Activated T-cell treated with anti-CD3 and anti-CD28 coated beads, Interleukin-2, amount 50 U/mL, for 48 hours (primary cell): ENCODE results near the gene RAB28.
A peak's percentile ranks its signal among the peaks of the same experiment; 100 is the strongest.

Experiments
- DNase-seq, 2 experiments: peaks; one replicate each; pipeline ENCODE4 v3.0.0-alpha.2; 2020

Gene RAB28

DNA sequence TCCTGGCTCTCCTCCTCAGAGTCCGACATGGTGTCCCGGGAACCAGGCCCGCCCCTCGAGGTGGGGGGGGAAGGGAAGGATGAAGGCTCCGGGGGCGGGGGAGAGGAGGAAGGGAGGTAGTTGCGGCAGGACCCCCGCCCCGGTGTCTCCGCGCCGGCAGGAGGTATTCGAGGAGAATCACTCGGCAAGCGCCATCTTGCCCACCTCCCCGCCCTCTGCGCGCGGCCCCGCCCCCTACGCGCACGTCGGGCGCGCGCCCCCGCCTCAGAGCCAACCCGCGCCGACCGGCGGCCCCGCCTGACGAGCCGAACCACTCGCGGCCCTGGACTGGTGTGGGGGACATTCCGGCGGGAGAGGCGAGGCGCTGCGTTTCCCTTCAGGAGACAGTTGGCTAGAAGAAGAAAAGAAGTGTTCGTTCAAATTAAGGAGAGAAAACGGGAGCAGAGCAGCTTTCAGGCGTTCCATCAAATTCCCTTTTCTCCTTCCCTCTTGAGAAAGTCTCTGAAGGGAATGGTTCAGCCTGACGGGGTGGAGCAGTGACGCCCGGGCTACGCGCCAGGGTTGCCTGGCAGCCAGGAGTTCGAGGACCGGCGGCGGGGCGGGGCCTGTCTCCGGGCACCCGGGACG is at the start of gene RAB28:
Gene RAB28, minus strand, starts transcription at position 219 of the 627 bp plus-strand sequence.
- peak; percentile 93 to 95 for DNase-seq

DNA sequence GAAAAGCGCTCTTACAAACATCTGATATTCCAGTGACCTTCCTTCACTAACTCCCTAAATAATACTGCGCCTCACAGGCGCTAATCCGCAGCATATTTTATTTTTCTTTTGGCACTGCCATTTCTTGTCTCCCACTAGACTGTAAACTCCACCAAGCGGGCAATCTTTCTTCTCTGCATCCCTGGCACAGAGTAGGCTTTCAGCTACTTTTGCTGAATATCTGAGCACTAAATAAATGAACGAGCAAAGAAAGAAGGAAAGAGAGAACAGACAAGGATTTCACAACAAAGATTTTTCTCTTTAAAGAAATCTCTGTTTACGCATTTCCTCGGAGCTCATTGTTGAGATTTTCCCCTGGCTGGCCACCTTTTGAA is 47.5 kb upstream of the RAB28 start:
- no peak for DNase-seq

DNA sequence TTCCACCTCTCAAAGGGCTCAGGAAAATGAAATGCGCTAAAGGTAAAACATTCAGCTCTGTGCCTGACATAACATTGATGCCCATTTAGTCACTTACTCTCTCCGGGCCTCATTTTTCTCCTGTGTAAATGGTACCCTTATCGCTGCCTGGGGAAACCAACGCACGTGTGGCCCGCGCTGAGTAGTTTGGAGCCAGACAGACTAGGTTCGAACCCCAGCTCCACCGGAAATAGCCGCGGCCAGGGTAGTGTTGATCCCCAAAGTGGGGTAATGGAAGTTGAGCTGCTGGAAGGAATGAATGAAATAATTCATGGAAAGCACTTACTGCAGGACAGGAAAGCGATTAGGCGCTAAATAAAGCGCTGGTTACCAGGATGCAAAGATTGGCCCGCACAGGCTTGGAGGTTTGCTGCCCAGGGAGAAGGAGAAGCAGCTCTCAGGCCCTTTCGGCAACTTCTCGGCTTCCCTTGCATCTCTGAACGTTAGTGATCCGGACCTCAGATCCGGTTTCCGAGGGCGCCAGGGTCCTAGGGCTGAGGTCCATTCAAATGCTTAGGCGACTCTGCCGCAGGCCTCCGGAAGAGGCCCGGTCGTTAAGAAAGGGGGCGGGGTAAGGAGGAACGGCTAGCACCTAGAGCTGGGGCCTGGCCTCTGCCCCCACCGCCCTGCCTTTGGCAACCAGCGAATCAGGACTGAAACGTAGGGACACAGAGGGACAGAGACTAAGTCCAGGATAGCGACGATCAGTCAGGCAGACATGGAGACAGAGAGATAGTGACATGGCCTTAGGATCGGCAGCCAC is 46.9 kb upstream of the RAB28 start:
- no peak for DNase-seq

DNA sequence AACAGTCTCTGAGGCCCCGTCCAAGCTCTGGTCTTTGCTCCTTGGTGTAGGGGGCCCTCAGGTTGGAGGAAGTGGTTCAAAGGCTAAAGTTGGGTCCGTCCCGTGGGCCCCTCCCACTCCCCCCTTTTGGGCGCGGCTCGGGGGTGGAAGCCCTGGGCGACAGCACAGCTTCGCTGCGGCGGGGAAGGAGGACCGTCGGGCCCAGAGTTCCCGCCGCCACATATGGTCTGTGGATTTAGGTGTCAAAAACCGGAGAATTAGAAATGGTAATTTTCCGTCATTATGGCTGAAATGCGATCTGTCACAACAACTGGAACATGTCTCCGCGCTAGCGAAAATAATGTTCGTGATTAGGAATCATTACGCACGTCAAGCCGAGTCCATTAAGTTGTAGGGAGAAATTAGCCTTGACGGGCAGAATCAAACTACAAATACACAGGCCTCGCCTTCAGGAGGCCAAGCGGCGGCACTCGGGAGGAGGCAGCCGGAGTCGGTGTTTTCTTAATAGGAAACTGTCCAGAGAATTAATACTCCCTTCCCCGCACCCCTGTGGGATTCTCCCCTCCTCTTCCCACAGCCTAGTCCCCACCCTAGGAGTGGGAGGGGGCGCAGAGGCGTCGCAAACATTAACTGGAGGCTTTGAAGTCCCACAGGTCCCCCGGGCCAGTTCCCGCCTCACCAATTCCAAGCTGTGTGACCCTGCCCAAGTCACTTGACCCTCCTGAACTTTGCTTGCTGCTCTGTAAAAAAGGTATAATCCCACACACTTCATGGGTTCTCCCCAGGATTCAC is 45.2 kb upstream of the RAB28 start:
- DNase-seq: no peak

DNA sequence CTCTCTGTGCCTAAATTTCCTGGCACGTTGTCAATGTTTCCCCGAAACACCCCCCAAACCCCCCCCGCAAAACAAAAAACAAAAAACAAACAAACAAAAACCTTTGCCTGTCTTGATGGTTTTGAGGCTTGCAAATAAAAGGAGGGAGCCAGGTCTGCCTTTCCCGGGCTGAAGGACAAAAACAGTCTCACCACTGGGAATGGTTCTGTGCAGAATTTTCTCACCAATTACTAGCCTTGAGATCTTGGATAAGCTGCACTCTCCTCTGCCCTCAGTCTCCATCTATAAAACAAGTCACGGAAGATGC is 44.6 kb upstream of the RAB28 start:
- DNase-seq: no peak

DNA sequence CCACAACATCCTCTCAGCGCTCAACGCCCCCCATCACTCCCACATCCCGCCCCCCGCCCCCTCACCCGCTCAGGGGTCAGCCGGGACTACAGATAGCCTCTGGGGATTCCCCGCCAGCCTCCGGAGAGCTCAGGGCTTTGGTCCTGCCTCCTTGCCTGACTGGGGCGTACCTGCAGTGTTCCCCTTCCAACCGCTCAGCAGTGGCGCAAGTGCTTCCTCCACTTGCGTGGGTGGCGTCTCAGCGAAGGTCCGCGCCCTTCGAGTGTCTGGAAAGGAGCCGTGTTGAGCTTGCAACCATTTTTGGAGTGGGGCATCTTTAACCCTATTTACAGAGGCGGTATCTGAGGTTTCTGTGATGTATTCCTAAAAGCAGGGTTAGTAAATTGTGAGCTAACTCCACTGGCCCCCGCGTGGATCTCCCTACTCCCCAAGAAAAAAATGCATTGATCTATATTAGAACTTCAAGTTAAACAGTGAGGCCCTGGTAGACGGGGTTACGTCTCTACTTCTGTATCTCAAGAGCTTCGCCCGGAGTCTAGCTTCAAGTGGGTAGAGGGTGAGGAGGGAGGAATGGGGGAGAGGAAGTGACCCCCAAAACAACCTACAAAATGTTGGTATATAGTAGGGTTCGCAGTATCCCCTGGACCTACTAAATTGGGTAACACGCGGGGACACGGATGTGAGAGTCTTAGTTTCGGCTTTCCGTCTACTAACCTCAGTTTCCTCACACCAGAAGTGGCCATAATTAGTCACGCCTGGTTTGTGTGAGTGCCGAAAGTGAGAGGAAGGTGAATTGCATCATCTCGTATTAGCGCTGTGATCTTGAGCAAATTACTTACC is 44.1 kb upstream of the RAB28 start:
- peak; percentile 49 to 50 for DNase-seq

DNA sequence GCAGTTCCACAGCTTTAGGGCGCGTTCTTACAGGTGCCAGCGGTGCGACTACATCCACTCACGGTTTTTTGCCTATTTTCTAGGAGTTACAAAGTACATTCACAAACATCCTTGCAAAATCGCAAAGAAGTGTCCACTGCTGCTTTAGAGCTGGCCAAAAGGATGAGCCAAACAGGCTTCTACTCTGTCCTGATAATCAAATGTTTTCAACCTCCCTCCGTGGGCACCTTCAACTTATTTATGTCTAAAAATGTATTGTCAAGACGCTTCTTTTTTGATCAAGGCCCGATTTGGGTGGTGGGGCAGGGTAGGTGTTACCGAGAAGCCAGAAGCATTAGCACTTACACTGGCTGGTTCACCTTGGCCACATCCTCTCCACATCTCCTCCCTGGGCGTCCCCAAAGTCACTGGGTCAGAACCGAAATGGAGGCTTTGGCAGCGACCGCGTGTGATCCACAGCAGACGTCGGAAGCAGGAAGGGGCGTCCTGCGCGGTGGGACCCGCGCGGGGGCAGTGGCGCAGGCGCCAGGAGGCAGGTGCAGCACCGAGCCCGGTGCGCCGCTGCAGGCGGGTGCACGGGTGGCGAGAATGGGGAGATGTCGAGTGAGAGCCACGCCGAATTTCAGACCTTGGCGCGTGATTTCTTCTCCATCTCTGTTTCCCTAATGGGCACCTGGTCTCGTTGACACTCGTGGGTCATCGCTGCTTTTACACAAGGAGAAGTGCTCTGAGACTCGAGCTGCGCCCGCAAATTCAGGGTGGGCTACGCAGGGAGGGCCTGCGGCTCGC is 43.2 kb upstream of the RAB28 start:
- no peak for DNase-seq

DNA sequence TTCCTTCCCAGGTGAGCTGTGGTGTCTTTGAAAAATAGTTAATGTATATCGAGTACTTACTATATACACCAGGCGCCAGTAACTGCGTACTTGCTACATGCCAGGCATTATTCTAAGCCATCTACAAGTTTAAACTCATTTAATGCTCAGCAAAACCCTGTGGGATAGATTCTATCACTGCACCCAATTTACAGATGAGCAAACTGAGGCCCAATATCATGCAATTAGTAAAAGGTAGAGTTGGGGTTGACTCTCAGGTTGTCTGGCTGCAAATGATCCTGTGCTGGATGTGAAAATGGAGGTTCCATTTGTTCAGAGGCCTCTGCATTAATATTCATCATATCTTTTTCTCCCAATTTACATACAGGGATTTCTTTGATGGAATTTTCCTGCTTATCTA is 42.5 kb upstream of the RAB28 start:
- DNase-seq: no peak

DNA sequence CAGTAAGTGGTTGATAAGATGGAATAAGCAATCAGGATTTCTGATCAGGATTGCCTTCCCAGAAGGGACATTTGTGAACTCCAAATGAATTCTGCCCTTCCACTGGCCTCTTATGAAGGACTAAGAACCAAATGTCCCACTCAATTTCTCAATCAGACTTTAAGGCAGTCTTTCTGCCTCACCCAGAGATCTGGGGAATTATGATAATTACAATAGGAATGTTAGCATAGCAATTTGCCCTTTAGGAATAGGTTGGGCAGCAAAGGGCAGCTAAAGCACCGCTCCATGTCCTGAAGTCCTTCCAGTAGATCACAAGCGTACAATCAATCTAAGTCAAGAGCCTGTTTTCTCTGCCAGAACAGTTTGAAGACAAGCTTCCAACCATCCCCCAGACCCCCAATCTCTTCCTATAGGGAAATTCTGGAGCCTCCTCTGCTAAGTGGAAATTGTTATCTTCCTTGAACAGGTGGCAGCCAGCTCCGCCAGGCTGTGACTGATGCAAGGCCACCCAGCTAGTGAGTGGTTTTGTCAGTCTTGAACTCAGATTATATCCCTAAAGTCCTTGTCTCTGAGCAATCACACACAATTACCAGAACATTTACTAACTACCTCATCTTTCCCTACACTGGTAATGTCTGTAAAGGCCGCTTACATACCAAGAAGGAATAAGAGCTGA is 41.6 kb upstream of the RAB28 start:
- no peak for DNase-seq

DNA sequence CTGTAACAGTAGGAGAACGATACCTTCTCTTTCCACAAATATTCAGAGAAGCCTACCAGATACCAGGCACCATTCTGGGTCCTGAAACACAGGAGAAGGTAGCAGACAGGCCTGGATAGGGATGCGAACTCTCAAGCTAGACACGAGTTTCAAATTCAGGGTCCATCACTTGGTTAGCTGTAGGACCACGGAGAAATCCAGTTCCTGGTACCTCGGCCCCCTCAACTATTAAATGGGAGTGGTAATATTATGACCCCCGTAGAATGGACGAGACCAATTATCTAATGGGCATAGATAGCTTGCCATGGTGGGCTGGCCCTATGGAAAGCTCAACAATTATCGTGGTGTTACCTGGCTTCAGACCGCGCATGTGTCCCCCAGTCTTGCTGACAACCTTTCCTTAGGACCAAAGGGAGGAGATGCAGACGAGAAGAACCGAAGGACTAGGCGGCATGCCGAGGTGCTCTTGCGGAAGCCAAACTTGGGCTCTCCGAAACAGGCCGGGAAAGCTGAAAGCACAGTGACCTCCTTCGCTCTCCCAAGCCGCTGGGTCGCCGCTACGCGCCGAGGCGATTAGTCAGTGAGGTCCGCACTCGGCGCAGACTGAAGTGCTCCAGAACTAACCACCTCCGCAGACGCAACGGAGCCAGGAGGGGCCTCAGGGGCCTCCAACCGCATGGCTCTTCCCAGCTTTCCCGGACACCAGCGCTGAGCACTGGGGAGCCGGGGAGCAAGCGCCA is 40.5 kb upstream of the RAB28 start:
- DNase-seq: no peak

DNA sequence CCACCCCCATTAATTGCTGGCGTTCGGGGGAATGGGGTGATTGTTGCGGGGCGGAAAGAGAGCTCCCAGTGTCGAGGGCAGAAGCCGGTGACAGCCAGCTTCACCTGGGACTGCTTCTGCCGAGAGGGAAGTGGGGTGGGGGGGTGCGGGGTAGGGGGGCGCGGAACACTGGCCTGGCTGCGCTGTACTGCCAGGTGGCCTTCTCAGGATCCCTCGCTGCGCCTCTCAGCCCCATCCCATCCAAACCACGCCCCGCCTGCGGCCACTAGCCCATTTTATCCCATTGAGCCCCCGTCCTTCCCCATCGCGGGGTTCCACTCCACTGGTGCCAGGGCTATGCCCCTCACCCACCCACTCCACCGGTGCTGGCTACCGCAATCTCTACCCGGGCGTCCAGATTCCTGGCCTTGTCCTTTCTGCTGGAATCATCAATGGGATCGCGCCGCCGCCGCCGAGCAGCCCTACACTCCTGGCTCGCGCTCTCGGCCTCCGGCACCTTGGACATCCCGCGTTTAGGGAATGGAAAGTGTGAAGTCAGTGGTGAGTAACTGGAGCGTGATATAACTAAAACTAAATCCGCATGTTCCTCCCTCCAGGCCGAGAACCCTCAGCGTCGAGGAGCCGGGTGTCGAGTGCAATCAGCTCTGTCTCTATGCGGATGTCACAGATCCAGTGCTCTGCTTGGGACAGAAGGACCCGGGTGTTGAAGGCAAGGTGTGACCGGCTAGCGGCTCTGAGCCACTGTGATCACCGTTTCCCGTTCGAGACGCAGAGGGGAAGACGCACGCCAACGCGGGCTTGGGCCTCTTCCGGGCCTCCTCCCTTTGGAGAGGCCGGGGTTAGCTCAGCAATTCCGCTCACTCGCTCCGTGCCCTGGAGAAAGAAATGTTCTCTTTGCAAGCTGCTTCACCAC is 39.7 kb upstream of the RAB28 start:
- no peak for DNase-seq

DNA sequence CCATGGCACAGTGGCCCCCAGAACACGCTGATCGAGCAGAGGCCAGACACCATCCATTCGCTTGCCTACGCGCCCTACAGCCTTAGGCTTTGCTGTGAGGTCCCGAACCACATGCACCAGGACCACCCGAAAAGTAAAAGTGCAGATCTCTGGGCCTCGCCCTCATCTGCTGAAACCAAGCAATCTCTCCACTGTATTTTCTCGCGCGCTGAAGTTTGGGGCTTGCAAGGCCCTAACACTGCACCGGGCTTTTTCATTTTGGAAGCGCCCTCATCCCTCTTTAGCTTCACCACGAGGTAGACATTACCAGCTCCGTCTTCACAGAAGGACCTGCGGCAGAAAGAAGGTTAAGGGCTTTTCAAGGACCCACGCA is 39.0 kb upstream of the RAB28 start:
- peak in 1 of 2 experiments; percentile 25 for DNase-seq

DNA sequence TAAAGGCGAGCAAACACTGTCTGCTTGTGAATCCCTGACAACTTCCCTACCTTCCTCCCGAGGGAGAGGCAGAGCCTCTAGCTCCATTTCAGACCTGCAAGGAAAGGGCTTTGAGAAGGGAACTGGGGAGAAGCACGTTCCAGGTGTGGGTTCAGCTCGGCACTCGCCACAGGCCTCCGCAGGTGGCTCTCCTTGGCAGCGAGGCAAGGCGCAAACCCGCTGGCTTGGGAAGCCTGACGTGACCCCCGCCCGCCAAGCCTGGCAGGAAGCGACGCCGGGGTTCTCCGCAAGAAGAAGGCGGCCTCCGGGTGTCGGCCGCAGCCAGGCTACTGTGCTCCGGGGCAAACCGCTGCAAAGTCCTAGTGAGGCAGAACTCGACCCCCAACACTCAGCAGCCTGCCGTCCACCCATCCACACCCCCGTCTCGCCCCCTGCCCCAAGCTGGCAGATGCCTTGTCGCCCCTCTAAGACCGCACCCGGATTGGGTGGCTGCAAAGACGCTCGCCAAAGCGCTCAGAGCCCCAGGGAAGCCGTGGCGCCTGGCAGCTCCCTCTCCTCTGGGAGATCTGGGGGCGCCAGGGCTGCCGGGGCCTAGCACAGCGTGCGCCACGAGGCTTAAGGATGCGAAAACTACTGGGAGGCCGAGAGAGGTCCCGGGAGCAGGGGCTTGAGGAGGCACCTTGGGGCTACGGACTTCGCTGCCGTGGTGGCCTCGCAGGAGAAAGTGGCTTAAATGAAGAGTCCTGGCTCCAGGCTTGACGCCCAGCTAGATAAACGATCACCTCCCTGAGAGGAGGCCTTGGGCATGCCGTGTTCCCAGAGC is 38.4 kb upstream of the RAB28 start:
- DNase-seq: peak; percentile 25 to 41

DNA sequence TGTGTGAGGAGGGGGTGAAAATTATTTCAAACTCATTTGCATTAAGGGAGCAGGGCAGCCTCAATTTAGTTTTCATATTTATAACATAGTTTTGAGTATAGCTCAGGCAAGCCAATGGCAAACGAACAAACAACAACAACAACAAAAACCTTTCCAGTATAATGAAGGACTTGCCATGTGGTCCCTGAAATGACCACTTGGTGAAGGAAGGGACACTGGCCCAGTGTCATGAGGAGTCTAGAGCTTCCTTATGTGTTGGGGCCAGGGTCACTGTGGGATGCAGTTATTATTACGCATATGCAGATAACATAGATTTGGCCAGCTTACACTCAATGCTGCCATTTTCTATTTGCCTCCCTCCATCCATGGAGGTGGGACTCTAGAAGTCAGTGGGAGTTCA is 36.9 kb upstream of the RAB28 start:
- no peak for DNase-seq

DNA sequence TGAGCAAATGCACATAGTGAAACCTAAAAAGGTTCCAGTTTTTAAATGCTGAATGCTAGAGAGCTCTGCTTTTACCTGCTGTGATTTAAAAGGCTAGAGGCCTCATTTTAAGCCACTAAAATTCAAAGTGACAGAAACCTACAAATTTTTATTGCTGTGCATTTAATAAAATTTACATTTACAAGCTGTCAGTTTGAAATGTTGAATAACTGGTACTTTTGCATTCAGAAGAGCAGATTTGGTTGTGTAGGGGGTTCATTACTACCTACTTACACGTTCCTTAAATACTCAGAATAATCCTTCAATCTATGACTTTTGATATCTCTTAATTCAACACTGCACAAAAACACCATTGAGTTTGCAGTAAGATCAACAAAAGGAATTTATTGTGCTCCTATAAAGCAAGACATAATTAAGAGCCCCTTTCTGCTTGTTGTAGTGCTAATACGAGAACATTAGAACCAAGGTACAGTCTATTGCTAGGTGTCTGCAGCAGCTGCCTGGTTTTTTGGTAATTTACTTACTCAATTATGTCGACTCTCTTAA is 32.2 kb upstream of the RAB28 start:
- DNase-seq: no peak

DNA sequence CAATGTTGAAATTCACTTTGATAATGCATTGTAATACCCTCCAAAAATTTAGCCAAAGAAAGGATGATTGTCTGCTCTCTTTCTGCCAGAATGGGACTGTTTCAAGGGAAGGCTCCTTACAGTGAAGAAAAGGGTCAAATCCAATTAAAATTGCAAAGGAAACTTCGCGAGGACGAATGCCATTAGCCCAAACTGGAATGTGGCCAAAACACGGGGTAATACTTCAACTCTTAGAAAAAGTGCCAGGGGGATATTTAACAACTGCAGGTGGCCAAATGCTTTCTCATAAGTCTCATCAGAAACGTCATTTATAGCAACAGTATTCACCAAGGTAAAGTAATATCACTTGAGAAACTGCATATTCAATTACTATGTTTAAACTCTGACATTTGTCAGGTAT is 31.1 kb upstream of the RAB28 start:
- no peak for DNase-seq

DNA sequence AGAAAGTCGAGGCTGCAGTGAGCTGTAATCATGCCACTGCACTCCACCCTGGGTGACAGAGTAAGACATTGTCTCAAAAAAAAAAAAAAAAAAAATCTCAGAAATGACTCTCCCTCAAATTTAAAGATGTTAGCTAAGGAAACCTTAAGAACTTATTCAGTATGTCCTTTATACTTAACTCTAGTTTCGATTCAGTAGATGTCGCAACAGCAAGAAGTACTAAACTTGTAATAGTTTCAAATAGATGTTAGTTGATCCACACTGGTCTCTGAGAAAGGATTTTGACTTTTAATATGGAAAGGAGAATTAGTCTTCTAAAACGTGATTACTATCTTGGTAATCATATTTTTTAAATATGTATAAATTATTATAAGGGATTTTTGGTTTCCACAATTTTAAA is 30.6 kb upstream of the RAB28 start:
- DNase-seq: no peak

DNA sequence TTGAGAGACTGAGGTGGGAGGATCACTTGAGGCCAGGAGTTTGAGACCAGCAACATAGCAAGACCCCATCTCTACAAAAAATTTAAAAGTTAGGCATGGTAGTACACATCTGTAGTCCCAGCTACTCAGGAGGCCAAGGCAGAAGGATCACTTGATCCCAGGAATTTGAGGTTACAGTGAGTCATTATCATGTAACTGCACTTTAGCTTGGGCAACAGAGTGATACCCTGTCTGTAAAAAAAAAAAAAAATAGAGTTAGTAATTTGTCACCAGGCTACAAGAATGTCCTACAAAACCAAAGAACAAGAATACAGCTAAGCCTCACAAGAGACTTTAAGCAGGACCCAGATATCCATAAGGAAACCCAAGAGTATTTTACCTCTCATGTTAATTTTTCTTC is 27.0 kb upstream of the RAB28 start:
- DNase-seq: no peak

DNA sequence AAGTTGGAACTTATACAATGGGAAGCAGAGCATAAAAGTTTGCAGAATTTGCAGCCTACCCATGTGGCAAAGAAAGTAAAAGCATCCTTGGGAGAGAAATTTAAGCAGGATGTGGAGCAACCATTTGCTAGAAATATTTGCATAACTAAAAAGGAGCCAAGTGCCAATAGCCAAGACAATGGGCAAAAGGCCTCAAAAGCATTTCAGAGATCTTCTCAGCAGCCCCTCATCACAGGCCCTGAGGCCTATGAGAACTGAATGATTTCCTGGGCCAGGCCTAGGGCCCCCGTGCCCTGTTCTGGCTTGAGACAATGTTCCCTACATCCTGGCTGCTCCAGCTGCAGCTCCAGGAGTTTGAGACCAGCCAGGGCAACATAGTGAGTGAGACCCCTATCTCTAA is 25.3 kb upstream of the RAB28 start:
- no peak for DNase-seq
